ENCODE data around the gene TMC4. TPM values are rescaled to one million over a fixed set of nuclear protein-coding genes. Genes with fewer than 3 reads are reported as not detected.
"Not testable (repeated sequence)": the region's sequence is repeated elsewhere in the genome, so short reads cannot be mapped to it uniquely, and the experiment has no call there.

Gene TMC4
- total and polyA plus RNA-seq, 2 donors (not counting 1 experiment from before 2014, with no cell fraction given) = 0.25 to 0.33 TPM

DNA sequence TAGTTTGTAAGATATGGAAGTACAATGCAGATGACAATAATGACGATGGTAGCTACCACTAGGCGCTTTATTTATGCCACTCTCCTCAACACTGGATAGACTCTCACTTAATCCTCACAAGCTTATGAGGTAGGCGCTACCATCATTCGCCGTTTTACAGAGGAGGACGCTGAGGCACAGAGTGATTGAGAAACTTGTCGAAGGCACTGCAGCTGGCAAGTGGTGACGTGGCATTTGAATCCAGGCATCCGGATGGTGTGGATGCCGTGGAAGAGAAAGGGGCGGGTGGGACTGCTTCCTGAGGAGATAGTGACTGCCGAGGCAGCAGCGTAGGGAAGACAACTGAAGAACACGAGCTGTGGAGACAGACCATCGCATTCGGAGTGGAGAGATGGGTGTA, 26.4 kb upstream of the TMC4 start:
- Histone ChIP-seq H3K4me1 (ENCODE audit: control insufficient read depth, extremely low read depth, insufficient read depth, low read length) (peaks cover 12% of the 10 kb centered on the region), H3K4me3 (replicated peaks in 1 of 4; ENCODE audit: control extremely low read depth in 1 of 4, insufficient read depth in 1 of 4, low read depth in 3 of 4, low read length in 4 of 4) (no peak overlapping the region), H3K79me2 (ENCODE audit: control insufficient read depth, insufficient read depth, low read length) (peaks cover 37% of the 10 kb centered on the region), H3K9ac (ENCODE audit: insufficient read depth, low read length) (no peak overlapping the region), H3K4me2 (ENCODE audit: extremely low read depth, insufficient read depth, low read length) (no peak overlapping the region), H3K27ac (ENCODE audit: insufficient read depth, low read length) (no peak overlapping the region), H3K36me3 (ENCODE audit: control insufficient read depth, insufficient read depth, low read length) (peaks cover 16% of the 10 kb centered on the region), H3K27me3 (ENCODE audit: control insufficient read depth, insufficient read depth, low read length) (no peaks in the 10 kb centered on the region), H4K20me1 (ENCODE audit: control insufficient read depth, extremely low read depth, insufficient read depth, low read length) (peaks cover 5% of the 10 kb centered on the region), H2AFZ (ENCODE audit: low read length) (no peak overlapping the region), H3K9me3 (ENCODE audit: control insufficient read depth, insufficient read depth, low read depth, low read length) (no peaks in the 10 kb centered on the region)
- TF ChIP-seq EZH2 (IDR thresholded peaks at IDR 0.05; ENCODE audit: low read length, missing control alignments) = no peak
- TF ChIP-seq, protein P1, sequence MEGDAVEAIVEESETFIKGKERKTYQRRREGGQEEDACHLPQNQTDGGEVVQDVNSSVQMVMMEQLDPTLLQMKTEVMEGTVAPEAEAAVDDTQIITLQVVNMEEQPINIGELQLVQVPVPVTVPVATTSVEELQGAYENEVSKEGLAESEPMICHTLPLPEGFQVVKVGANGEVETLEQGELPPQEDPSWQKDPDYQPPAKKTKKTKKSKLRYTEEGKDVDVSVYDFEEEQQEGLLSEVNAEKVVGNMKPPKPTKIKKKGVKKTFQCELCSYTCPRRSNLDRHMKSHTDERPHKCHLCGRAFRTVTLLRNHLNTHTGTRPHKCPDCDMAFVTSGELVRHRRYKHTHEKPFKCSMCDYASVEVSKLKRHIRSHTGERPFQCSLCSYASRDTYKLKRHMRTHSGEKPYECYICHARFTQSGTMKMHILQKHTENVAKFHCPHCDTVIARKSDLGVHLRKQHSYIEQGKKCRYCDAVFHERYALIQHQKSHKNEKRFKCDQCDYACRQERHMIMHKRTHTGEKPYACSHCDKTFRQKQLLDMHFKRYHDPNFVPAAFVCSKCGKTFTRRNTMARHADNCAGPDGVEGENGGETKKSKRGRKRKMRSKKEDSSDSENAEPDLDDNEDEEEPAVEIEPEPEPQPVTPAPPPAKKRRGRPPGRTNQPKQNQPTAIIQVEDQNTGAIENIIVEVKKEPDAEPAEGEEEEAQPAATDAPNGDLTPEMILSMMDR (conservative IDR thresholded peaks at IDR 0.05 in 1 of 2, IDR thresholded peaks at IDR 0.05 in 1 of 2; ENCODE audit: low read depth in 1 of 2, low read length in 2 of 2) = no peak
- DNase-seq (ENCODE audit: low read depth in 2 of 2) = no peak

DNA sequence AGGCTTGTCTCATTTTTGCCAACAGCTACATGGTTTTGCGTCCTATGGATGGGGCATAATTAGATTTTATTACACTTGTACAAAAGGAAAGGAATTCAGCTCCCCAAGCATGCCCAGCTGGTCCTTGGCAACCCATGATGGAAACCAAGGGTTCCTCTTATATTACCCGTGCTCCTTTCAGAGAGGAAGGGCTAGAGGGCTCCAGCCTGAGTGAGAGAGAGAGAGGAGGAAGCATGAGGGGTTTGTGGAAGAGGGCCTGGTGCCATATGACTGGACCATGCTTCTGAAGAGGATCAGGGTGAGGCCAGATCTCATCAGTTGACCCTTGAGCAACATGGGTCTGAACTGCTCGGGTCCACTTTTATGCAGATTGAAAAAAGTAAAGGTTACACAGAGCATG, 24.2 kb upstream of the TMC4 start:
- TF ChIP-seq, protein P1 (conservative IDR thresholded peaks at IDR 0.05 in 1 of 2, IDR thresholded peaks at IDR 0.05 in 1 of 2; ENCODE audit: low read depth in 1 of 2, low read length in 2 of 2) = no peak
- TF ChIP-seq EZH2 (IDR thresholded peaks at IDR 0.05; ENCODE audit: low read length, missing control alignments) = no peak
- no peak overlapping the region for H3K4me3 ChIP-seq (replicated peaks in 1 of 4; ENCODE audit: control extremely low read depth in 1 of 4, insufficient read depth in 1 of 4, low read depth in 3 of 4, low read length in 4 of 4)
- no peak overlapping the region for H3K9ac ChIP-seq (ENCODE audit: insufficient read depth, low read length)
- H3K36me3 ChIP-seq (ENCODE audit: control insufficient read depth, insufficient read depth, low read length) = peaks cover 6% of the 10 kb centered on the region
- H3K4me2 ChIP-seq (ENCODE audit: extremely low read depth, insufficient read depth, low read length) = no peak overlapping the region
- no peak overlapping the region for H3K27ac ChIP-seq (ENCODE audit: insufficient read depth, low read length)
- H4K20me1 ChIP-seq (ENCODE audit: control insufficient read depth, extremely low read depth, insufficient read depth, low read length) = no peaks in the 10 kb centered on the region
- no peaks in the 10 kb centered on the region for H3K27me3 ChIP-seq (ENCODE audit: control insufficient read depth, insufficient read depth, low read length)
- no peak overlapping the region for H2AFZ ChIP-seq (ENCODE audit: low read length)
- H3K9me3 ChIP-seq (ENCODE audit: control insufficient read depth, insufficient read depth, low read depth, low read length) = no peaks in the 10 kb centered on the region
- peaks cover 7% of the 10 kb centered on the region for H3K4me1 ChIP-seq (ENCODE audit: control insufficient read depth, extremely low read depth, insufficient read depth, low read length)
- H3K79me2 ChIP-seq (ENCODE audit: control insufficient read depth, insufficient read depth, low read length) = peaks cover 22% of the 10 kb centered on the region
- DNase-seq (ENCODE audit: low read depth in 2 of 2) = no peak

DNA sequence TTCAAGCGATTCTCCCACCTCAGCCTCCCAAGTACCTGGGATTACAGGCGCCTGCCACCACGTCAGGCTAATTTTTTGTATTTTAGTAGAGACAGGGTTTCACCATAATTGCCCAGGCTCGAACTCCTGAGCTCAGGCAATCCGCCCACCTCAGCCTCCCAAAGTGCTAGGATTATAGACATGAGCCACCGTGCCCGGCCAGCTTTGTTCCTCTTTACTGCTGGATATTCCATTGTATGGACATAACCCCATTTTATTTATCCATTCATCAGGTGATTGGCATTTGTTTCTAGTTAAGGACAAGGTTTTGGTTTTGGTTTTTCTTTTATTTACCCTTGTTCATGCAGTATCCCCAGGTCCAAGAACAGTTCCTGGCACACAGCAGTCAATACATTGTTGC, 23.6 kb upstream of the TMC4 start:
- H3K4me1 ChIP-seq (ENCODE audit: control insufficient read depth, extremely low read depth, insufficient read depth, low read length) = peaks cover 11% of the 10 kb centered on the region
- no peaks in the 10 kb centered on the region for H3K9me3 ChIP-seq (ENCODE audit: control insufficient read depth, insufficient read depth, low read depth, low read length)
- H3K9ac ChIP-seq (ENCODE audit: insufficient read depth, low read length) = no peak overlapping the region
- DNase-seq (ENCODE audit: low read depth in 2 of 2) = no peak
- TF ChIP-seq EZH2 (IDR thresholded peaks at IDR 0.05; ENCODE audit: low read length, missing control alignments) = no peak
- TF ChIP-seq, protein P1 (conservative IDR thresholded peaks at IDR 0.05 in 1 of 2, IDR thresholded peaks at IDR 0.05 in 1 of 2; ENCODE audit: low read depth in 1 of 2, low read length in 2 of 2) = no peak
- no peak overlapping the region for H3K4me3 ChIP-seq (replicated peaks in 1 of 4; ENCODE audit: control extremely low read depth in 1 of 4, insufficient read depth in 1 of 4, low read depth in 3 of 4, low read length in 4 of 4)
- no peak overlapping the region for H3K27ac ChIP-seq (ENCODE audit: insufficient read depth, low read length)
- no peak overlapping the region for H3K4me2 ChIP-seq (ENCODE audit: extremely low read depth, insufficient read depth, low read length)
- H2AFZ ChIP-seq (ENCODE audit: low read length) = no peak overlapping the region
- no peaks in the 10 kb centered on the region for H3K27me3 ChIP-seq (ENCODE audit: control insufficient read depth, insufficient read depth, low read length)
- H4K20me1 ChIP-seq (ENCODE audit: control insufficient read depth, extremely low read depth, insufficient read depth, low read length) = no peaks in the 10 kb centered on the region
- peaks cover 5% of the 10 kb centered on the region for H3K36me3 ChIP-seq (ENCODE audit: control insufficient read depth, insufficient read depth, low read length)
- peaks cover 17% of the 10 kb centered on the region for H3K79me2 ChIP-seq (ENCODE audit: control insufficient read depth, insufficient read depth, low read length)

DNA sequence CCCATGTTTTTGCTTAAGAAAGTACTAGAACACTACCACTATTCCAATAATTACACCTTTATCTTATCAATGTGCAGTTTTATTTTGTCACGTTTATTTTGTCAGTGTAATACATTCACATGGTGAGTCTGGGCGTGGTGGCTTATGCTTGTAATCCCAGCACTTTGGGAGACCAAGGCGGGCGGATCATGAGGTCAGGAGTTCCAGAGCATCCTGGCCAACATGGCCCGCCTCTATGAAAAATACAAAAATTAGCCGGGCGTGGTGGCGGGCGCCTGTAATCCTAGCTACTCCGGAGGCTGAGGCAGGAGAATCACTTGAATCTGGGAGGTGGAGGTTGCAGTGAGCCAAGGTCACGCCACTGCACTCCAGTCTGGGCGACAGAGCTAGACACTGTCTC, 21.5 kb upstream of the TMC4 start:
- not testable (repeated sequence) for H3K27ac ChIP-seq (ENCODE audit: insufficient read depth, low read length); H4K20me1 ChIP-seq (ENCODE audit: control insufficient read depth, extremely low read depth, insufficient read depth, low read length); DNase-seq (ENCODE audit: low read depth in 2 of 2); H3K79me2 ChIP-seq (ENCODE audit: control insufficient read depth, insufficient read depth, low read length); H3K9ac ChIP-seq (ENCODE audit: insufficient read depth, low read length); H3K36me3 ChIP-seq (ENCODE audit: control insufficient read depth, insufficient read depth, low read length); H3K4me3 ChIP-seq (replicated peaks in 1 of 4; ENCODE audit: control extremely low read depth in 1 of 4, insufficient read depth in 1 of 4, low read depth in 3 of 4, low read length in 4 of 4); H2AFZ ChIP-seq (ENCODE audit: low read length); H3K27me3 ChIP-seq (ENCODE audit: control insufficient read depth, insufficient read depth, low read length); H3K9me3 ChIP-seq (ENCODE audit: control insufficient read depth, insufficient read depth, low read depth, low read length); H3K4me2 ChIP-seq (ENCODE audit: extremely low read depth, insufficient read depth, low read length)
- H3K4me1 ChIP-seq (ENCODE audit: control insufficient read depth, extremely low read depth, insufficient read depth, low read length) = peaks cover 11% of the 10 kb centered on the region
